ENCODE data around the gene NR2E1. TPM values are rescaled to one million over a fixed set of nuclear protein-coding genes. Genes with fewer than 3 reads are reported as not detected.

NR2E1 gene
- total RNA-seq, 1 experiment from 2014 or later, result not detected

GRCh38 chr6:108187519-108187918, 21.7 kb downstream of the NR2E1 start (continued):
- TF ChIP-seq ATF3 (CRISPR knock-in tag; conservative IDR thresholded peaks at IDR 0.05) (no peak), FOXK1 (CRISPR knock-in tag; IDR thresholded peaks at IDR 0.05) (no peak), ZNF671 (CRISPR knock-in tag; IDR thresholded peaks at IDR 0.05) (no peak), ZNF263 (CRISPR knock-in tag; IDR thresholded peaks at IDR 0.05; ENCODE audit: low read depth) (no peak), TP53 (CRISPR knock-in tag; IDR thresholded peaks at IDR 0.05) (no peak), IRF1 (CRISPR knock-in tag; IDR thresholded peaks at IDR 0.05) (no peak), SMAD3 (CRISPR knock-in tag; IDR thresholded peaks at IDR 0.05; ENCODE audit: borderline replicate concordance) (no peak)

GRCh38 chr6:108193131-108193530, 27.3 kb downstream of the NR2E1 start:
- Mint-ChIP-seq H3K4me3 (no peak overlapping the region), H3K27me3 (ENCODE audit: low read depth) (peaks cover 2% of the 10 kb centered on the region; the same call in 1 of the 2 replicates), H3K27ac (no peak overlapping the region), H3K4me1 (no peaks in the 10 kb centered on the region), H3K9me3 (no peaks in the 10 kb centered on the region), H3K36me3 (no peaks in the 10 kb centered on the region)
- no peak for ATAC-seq
- DNase-seq (ENCODE audit: low spot score), result no peak
- TF ChIP-seq FOXK1 (CRISPR knock-in tag; IDR thresholded peaks at IDR 0.05) (no peak), HMGA2 (CRISPR knock-in tag; IDR thresholded peaks at IDR 0.05) (no peak), ERG (CRISPR knock-in tag; IDR thresholded peaks at IDR 0.05) (no peak), ETV6 (CRISPR knock-in tag; IDR thresholded peaks at IDR 0.05) (no peak), ZNF138 (CRISPR knock-in tag; conservative IDR thresholded peaks at IDR 0.05) (no peak), E2F4 (CRISPR knock-in tag; IDR thresholded peaks at IDR 0.05; ENCODE audit: borderline replicate concordance, low read depth) (no peak), PRRX2 (CRISPR knock-in tag; IDR thresholded peaks at IDR 0.05) (no peak), IRF2 (CRISPR knock-in tag; IDR thresholded peaks at IDR 0.05; ENCODE audit: borderline replicate concordance, low read depth) (no peak), CREM (CRISPR knock-in tag; IDR thresholded peaks at IDR 0.05) (no peak), NR1H2 (CRISPR knock-in tag; IDR thresholded peaks at IDR 0.05) (no peak), KAT7 (CRISPR knock-in tag; IDR thresholded peaks at IDR 0.05; ENCODE audit: borderline replicate concordance) (no peak), ZNF317 (CRISPR knock-in tag; IDR thresholded peaks at IDR 0.05; ENCODE audit: borderline replicate concordance, low read depth) (no peak), GTF2I (CRISPR knock-in tag; conservative IDR thresholded peaks at IDR 0.05) (no peak), MYBL2 (CRISPR knock-in tag; IDR thresholded peaks at IDR 0.05) (no peak), GABPB1 (CRISPR knock-in tag; IDR thresholded peaks at IDR 0.05) (no peak), NR3C1 (CRISPR knock-in tag; conservative IDR thresholded peaks at IDR 0.05; ENCODE audit: low read depth) (no peak), ATF6 (CRISPR knock-in tag; IDR thresholded peaks at IDR 0.05) (no peak), NFE2L1 (CRISPR knock-in tag; IDR thresholded peaks at IDR 0.05) (no peak), ATF3 (CRISPR knock-in tag; conservative IDR thresholded peaks at IDR 0.05) (no peak), TP53 (CRISPR knock-in tag; IDR thresholded peaks at IDR 0.05) (no peak)
- ChIA-PET CTCF (interaction anchor here (1.8 kb wide), 1 partner anchor 17 kb away, joined by 6 read pairs; no protein-coding TSS in a partner anchor), POLR2A (interaction anchor here (0.6 to 0.8 kb wide), 2 partner anchors 114 to 181 kb away, joined by 3 read pairs; no protein-coding TSS in a partner anchor)

Data from WTC11 (cell line).